HepG2 (cell line): ENCODE data around the gene CLASRP. TPM values are rescaled to one million over a fixed set of nuclear protein-coding genes. Genes with fewer than 3 reads are reported as not detected.
A peak's percentile ranks its signal among the peaks of the same experiment; 100 is the strongest.

Experiments used
- FOXK2 ChIP-seq: fragments of 450-650 bp; IDR thresholded peaks from 2 replicates; pipeline ENCODE4 v1.6.1; 2016
- KAT7 ChIP-seq: IDR thresholded peaks from 2 replicates; pipeline ENCODE4 v1.6.1; 2018; ENCODE audit warnings: borderline replicate concordance, missing compliant biosample characterization
- NR2F2 ChIP-seq: IDR thresholded peaks from 2 replicates; pipeline ENCODE4 v1.6.1; 2012; ENCODE audit warnings: low read depth, inconsistent platforms, borderline replicate concordance
- PTBP1 ChIP-seq: fragments of 200-400 bp; formaldehyde crosslinking; IDR thresholded peaks from 2 replicates; pipeline ENCODE4 v1.6.1; 2018; ENCODE audit warnings: low read length, low read depth; ENCODE audit not compliant: poor library complexity, severe bottlenecking
- SIN3B ChIP-seq: fragments of 150-350 bp; IDR thresholded peaks from 2 replicates; pipeline ENCODE4 v1.6.1; 2014; ENCODE audit warnings: low read length
- SIX1 ChIP-seq: sonication (generic); formaldehyde crosslinking; IDR thresholded peaks from 2 replicates; pipeline ENCODE4 v1.4.0; 2020; ENCODE audit warnings: missing genetic modification reagents, borderline replicate concordance
- ZBTB21 ChIP-seq: sonication (generic); formaldehyde crosslinking; IDR thresholded peaks from 2 replicates; pipeline ENCODE4 v1.4.0; 2020; ENCODE audit warnings: missing genetic modification reagents
- ZBTB3 ChIP-seq: sonication (generic); formaldehyde crosslinking; IDR thresholded peaks from 2 replicates; pipeline ENCODE4 v1.4.0; 2020; ENCODE audit warnings: low read depth, mild to moderate bottlenecking, moderate library complexity, missing genetic modification reagents, borderline replicate concordance
- ZNF672 ChIP-seq: sonication (generic); formaldehyde crosslinking; IDR thresholded peaks from 2 replicates; pipeline ENCODE4 v1.8.1; 2022; ENCODE audit warnings: missing genetic modification reagents
- polyA plus RNA-seq, 8 experiments: library from polyadenylated mRNA; depleted of rRNA in 3 of 8; stranded (reverse) in 7 of 8; unstranded in 1 of 8; fragments of >200 nt; fragmentation: Illumina TruSeq in 4 of 8; extraction: Trizol in 4 of 8; gene quantifications; 2 replicates each; pipeline versions ENCODE4 v1.2.1 to v1.2.3, GENCODE V29; 2011 to 2016; ENCODE audit warnings: low read depth in 4 of 8, missing spikeins in 1 of 8, mixed read lengths in 1 of 8; ENCODE audit not compliant: insufficient read depth in 1 of 8
- total RNA-seq, 5 experiments: library from RNA; depleted of rRNA; stranded (reverse); fragments of >200 nt; fragmentation: Illumina TruSeq; extraction: Trizol; gene quantifications; 2 replicates each; pipeline ENCODE4 v1.2.3, GENCODE V29; 2016; ENCODE audit warnings: low read depth in 1 of 5
- TF ChIP-seq, protein P1 (sequence below): sonication (generic); formaldehyde crosslinking; IDR thresholded peaks from 2 replicates; pipeline ENCODE4 v1.5.0; 2020; ENCODE audit warnings: mild to moderate bottlenecking, missing genetic modification reagents, borderline replicate concordance
- TF ChIP-seq, protein P2 (sequence below): IDR thresholded peaks from 2 replicates; pipeline ENCODE4 v1.6.1; 2012; ENCODE audit warnings: low read length, improper control_type of control experiment
- TF ChIP-seq, protein P3 (sequence below): IDR thresholded peaks from 2 replicates; pipeline ENCODE4 v1.6.1; 2016; ENCODE audit warnings: low read depth, control low read depth
- TF ChIP-seq, protein P4 (sequence below): sonication (generic); formaldehyde crosslinking; IDR thresholded peaks from 2 replicates; pipeline ENCODE4 v1.4.0; 2020; ENCODE audit warnings: missing genetic modification reagents, mild to moderate bottlenecking, borderline replicate concordance

The CLASRP gene
- total and polyA plus RNA-seq, 2 of the 13 experiments (the other 11 are each of a cell fraction or from before 2014, with no cell fraction given), result 32.0 to 51.4 TPM

DNA sequence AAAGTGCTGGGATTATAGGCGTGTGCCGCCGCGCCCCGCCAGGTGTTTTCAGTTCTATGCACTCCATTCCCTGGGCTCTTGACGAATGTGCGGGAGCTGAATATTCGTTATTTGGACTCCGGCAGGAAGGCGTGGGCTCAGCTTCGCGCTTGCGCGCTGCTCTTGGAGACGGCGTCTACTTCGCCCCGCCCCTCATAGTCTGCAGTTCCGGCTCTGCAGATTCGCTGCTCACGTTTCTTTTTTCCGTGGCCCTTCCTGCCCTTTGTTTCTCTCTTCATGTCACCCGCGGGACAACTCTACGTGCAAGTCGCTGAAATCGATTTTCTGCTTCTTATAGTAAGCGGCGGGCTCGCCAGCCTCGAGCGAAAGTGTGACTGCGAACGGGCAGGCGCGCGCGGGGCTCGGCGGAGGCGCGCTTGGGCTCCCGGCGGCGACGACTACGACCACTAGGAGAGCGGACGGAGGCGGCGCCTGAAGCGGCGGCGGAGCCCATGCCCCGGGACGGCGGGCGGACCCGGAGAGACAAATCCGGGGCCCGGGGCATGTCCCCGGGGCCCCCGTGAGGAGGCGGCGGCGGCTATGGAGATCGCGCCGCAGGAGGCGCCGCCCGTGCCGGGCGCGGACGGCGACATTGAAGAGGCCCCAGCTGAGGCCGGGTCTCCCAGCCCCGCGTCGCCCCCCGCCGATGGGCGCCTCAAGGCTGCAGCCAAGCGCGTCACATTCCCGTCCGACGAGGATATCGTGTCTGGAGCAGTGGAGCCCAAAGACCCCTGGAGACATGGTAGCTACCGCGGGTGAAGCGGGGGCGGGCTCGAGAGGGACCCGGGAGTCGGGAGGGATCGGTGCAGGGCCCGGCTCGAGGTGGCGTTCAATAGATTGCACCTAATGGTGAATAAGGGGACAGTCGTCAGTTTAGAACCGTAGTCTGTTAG is 54.2 kb downstream of the CLASRP start, which contains the start of gene PPP1R37 (continued):
- no peak for TF ChIP-seq PTBP1
- no peak for TF ChIP-seq ZNF672 (CRISPR knock-in tag)
- TF ChIP-seq, protein P1, sequence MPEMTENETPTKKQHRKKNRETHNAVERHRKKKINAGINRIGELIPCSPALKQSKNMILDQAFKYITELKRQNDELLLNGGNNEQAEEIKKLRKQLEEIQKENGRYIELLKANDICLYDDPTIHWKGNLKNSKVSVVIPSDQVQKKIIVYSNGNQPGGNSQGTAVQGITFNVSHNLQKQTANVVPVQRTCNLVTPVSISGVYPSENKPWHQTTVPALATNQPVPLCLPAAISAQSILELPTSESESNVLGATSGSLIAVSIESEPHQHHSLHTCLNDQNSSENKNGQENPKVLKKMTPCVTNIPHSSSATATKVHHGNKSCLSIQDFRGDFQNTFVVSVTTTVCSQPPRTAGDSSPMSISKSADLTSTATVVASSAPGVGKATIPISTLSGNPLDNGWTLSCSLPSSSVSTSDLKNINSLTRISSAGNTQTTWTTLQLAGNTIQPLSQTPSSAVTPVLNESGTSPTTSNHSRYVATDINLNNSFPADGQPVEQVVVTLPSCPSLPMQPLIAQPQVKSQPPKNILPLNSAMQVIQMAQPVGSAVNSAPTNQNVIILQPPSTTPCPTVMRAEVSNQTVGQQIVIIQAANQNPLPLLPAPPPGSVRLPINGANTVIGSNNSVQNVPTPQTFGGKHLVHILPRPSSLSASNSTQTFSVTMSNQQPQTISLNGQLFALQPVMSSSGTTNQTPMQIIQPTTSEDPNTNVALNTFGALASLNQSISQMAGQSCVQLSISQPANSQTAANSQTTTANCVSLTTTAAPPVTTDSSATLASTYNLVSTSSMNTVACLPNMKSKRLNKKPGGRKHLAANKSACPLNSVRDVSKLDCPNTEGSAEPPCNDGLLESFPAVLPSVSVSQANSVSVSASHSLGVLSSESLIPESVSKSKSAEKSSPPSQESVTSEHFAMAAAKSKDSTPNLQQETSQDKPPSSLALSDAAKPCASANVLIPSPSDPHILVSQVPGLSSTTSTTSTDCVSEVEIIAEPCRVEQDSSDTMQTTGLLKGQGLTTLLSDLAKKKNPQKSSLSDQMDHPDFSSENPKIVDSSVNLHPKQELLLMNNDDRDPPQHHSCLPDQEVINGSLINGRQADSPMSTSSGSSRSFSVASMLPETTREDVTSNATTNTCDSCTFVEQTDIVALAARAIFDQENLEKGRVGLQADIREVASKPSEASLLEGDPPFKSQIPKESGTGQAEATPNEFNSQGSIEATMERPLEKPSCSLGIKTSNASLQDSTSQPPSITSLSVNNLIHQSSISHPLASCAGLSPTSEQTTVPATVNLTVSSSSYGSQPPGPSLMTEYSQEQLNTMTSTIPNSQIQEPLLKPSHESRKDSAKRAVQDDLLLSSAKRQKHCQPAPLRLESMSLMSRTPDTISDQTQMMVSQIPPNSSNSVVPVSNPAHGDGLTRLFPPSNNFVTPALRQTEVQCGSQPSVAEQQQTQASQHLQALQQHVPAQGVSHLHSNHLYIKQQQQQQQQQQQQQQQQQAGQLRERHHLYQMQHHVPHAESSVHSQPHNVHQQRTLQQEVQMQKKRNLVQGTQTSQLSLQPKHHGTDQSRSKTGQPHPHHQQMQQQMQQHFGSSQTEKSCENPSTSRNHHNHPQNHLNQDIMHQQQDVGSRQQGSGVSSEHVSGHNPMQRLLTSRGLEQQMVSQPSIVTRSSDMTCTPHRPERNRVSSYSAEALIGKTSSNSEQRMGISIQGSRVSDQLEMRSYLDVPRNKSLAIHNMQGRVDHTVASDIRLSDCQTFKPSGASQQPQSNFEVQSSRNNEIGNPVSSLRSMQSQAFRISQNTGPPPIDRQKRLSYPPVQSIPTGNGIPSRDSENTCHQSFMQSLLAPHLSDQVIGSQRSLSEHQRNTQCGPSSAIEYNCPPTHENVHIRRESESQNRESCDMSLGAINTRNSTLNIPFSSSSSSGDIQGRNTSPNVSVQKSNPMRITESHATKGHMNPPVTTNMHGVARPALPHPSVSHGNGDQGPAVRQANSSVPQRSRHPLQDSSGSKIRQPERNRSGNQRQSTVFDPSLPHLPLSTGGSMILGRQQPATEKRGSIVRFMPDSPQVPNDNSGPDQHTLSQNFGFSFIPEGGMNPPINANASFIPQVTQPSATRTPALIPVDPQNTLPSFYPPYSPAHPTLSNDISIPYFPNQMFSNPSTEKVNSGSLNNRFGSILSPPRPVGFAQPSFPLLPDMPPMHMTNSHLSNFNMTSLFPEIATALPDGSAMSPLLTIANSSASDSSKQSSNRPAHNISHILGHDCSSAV (CRISPR knock-in tag), result no peak
- TF ChIP-seq SIX1 (CRISPR knock-in tag), result no peak
- TF ChIP-seq, protein P2, sequence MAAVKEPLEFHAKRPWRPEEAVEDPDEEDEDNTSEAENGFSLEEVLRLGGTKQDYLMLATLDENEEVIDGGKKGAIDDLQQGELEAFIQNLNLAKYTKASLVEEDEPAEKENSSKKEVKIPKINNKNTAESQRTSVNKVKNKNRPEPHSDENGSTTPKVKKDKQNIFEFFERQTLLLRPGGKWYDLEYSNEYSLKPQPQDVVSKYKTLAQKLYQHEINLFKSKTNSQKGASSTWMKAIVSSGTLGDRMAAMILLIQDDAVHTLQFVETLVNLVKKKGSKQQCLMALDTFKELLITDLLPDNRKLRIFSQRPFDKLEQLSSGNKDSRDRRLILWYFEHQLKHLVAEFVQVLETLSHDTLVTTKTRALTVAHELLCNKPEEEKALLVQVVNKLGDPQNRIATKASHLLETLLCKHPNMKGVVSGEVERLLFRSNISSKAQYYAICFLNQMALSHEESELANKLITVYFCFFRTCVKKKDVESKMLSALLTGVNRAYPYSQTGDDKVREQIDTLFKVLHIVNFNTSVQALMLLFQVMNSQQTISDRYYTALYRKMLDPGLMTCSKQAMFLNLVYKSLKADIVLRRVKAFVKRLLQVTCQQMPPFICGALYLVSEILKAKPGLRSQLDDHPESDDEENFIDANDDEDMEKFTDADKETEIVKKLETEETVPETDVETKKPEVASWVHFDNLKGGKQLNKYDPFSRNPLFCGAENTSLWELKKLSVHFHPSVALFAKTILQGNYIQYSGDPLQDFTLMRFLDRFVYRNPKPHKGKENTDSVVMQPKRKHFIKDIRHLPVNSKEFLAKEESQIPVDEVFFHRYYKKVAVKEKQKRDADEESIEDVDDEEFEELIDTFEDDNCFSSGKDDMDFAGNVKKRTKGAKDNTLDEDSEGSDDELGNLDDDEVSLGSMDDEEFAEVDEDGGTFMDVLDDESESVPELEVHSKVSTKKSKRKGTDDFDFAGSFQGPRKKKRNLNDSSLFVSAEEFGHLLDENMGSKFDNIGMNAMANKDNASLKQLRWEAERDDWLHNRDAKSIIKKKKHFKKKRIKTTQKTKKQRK, result no peak
- TF ChIP-seq ZBTB3 (CRISPR knock-in tag), result no peak
- TF ChIP-seq ZBTB21 (CRISPR knock-in tag), result no peak
- peak; percentile 86 for TF ChIP-seq KAT7 (CRISPR knock-in tag)
- no peak for TF ChIP-seq FOXK2
- TF ChIP-seq NR2F2, result no peak; the same call in 1 of the 2 replicates
- TF ChIP-seq, protein P3, sequence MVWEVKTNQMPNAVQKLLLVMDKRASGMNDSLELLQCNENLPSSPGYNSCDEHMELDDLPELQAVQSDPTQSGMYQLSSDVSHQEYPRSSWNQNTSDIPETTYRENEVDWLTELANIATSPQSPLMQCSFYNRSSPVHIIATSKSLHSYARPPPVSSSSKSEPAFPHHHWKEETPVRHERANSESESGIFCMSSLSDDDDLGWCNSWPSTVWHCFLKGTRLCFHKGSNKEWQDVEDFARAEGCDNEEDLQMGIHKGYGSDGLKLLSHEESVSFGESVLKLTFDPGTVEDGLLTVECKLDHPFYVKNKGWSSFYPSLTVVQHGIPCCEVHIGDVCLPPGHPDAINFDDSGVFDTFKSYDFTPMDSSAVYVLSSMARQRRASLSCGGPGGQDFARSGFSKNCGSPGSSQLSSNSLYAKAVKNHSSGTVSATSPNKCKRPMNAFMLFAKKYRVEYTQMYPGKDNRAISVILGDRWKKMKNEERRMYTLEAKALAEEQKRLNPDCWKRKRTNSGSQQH (CRISPR knock-in tag), result peak; percentile 15; the same call in 1 of the 2 replicates
- TF ChIP-seq SIN3B, result peak; percentile 75; the same call in 1 of the 2 replicates
- TF ChIP-seq, protein P4, sequence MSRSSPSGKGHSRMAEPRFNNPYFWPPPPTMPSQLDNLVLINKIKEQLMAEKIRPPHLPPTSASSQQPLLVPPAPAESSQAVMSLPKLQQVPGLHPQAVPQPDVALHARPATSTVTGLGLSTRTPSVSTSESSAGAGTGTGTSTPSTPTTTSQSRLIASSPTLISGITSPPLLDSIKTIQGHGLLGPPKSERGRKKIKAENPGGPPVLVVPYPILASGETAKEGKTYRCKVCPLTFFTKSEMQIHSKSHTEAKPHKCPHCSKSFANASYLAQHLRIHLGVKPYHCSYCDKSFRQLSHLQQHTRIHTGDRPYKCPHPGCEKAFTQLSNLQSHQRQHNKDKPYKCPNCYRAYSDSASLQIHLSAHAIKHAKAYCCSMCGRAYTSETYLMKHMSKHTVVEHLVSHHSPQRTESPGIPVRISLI (CRISPR knock-in tag), result no peak
